GM23338 (cell line): Measurements from ENCODE around the gene PSMD11. TPM values are rescaled to one million over a fixed set of nuclear protein-coding genes. Genes with fewer than 3 reads are reported as not detected.

Experiments used
- ATAC-seq: fragments of 200-7000 bp; cut with Tn5 transposase; 3 replicates; pipeline ENCODE4 v1.9.1; 2020
- DNase-seq: peaks from one replicate; pipeline ENCODE4 v3.0.0-alpha.2; 2015; ENCODE audit warnings: low spot score
- H2AFZ ChIP-seq: fragments of 200-600 bp; sonication (generic); 2 replicates; pipeline ENCODE4 v1.8.0; 2016; ENCODE audit warnings: antibody characterized with exemption, mild to moderate bottlenecking, moderate library complexity
- H3F3A ChIP-seq: fragments of 200-600 bp; sonication (generic); replicated peaks from 2 replicates; pipeline ENCODE4 v1.8.0; 2017; ENCODE audit warnings: antibody characterized with exemption, mixed run types, low read depth
- H3K27ac ChIP-seq: fragments of 200-600 bp; sonication (generic); 2 replicates; pipeline ENCODE4 v1.6.1; 2016; ENCODE audit warnings: low read depth
- H3K27me3 ChIP-seq: fragments of 200-600 bp; sonication (generic); 2 replicates; pipeline ENCODE4 v1.8.0; 2016; ENCODE audit warnings: mild to moderate bottlenecking, mixed run types, moderate library complexity; ENCODE audit not compliant: insufficient read depth
- H3K36me3 ChIP-seq: fragments of 200-600 bp; sonication (generic); 2 replicates; pipeline ENCODE4 v1.8.0; 2016; ENCODE audit warnings: mild to moderate bottlenecking; ENCODE audit not compliant: insufficient read depth
- H3K4me1 ChIP-seq: fragments of 200-600 bp; sonication (generic); 2 replicates; pipeline ENCODE4 v1.8.0; 2016; ENCODE audit warnings: mild to moderate bottlenecking, moderate library complexity; ENCODE audit not compliant: insufficient read depth
- H3K4me2 ChIP-seq: fragments of 200-600 bp; sonication (generic); 2 replicates; pipeline ENCODE4 v1.7.1; 2017; ENCODE audit warnings: mixed run types
- H3K4me3 ChIP-seq: fragments of 200-600 bp; sonication (generic); 2 replicates; pipeline ENCODE4 v1.6.1; 2016; ENCODE audit warnings: mixed run types
- H3K79me2 ChIP-seq: fragments of 200-600 bp; sonication (generic); replicated peaks from 2 replicates; pipeline ENCODE4 v1.8.0; 2017; ENCODE audit warnings: mild to moderate bottlenecking; ENCODE audit not compliant: insufficient read depth
- H3K9me2 ChIP-seq: fragments of 200-600 bp; sonication (generic); 2 replicates; pipeline ENCODE4 v1.8.0; 2017; ENCODE audit not compliant: insufficient read depth
- H4K20me1 ChIP-seq: fragments of 200-600 bp; sonication (generic); replicated peaks from 2 replicates; pipeline ENCODE4 v1.8.0; 2017; ENCODE audit warnings: mild to moderate bottlenecking; ENCODE audit not compliant: insufficient read depth
- H3K27ac Mint-ChIP-seq: 2 replicates; pipeline ENCODE4 v1.8.0; 2020; ENCODE audit warnings: inconsistent platforms, mild to moderate bottlenecking, moderate library complexity, mixed read lengths
- H3K27me3 Mint-ChIP-seq: 3 replicates; pipeline ENCODE4 v1.8.0; 2022; ENCODE audit warnings: low read depth, mild to moderate bottlenecking, moderate library complexity, mixed read lengths, inconsistent platforms; ENCODE audit not compliant: insufficient read depth, poor library complexity
- H3K36me3 Mint-ChIP-seq: 3 replicates; pipeline ENCODE4 v1.8.0; 2021; ENCODE audit warnings: low read depth, mild to moderate bottlenecking, inconsistent platforms, moderate library complexity, mixed read lengths
- H3K4me1 Mint-ChIP-seq: 3 replicates; pipeline ENCODE4 v1.8.0; 2020; ENCODE audit warnings: mild to moderate bottlenecking, inconsistent platforms, mixed read lengths
- H3K4me3 Mint-ChIP-seq: 3 replicates; pipeline ENCODE4 v1.8.0; 2021; ENCODE audit warnings: moderate library complexity, mild to moderate bottlenecking, inconsistent platforms, mixed read lengths
- H3K9me3 Mint-ChIP-seq: 3 replicates; pipeline ENCODE4 v1.8.0; 2020; ENCODE audit warnings: moderate library complexity, mild to moderate bottlenecking, inconsistent platforms, mixed read lengths
- EZH2phosphoT487 ChIP-seq: fragments of 200-600 bp; sonication (generic); IDR thresholded peaks from one replicate; pipeline ENCODE4 v1.8.1; 2018; ENCODE audit warnings: antibody characterized with exemption; ENCODE audit not compliant: unreplicated experiment
- JUNB ChIP-seq: IDR thresholded peaks from one replicate; pipeline ENCODE4 v1.6.1; 2016; ENCODE audit warnings: antibody characterized with exemption; ENCODE audit not compliant: unreplicated experiment
- POLR2AphosphoS5 ChIP-seq: IDR thresholded peaks from 2 replicates; pipeline ENCODE4 v1.6.1; 2016; ENCODE audit warnings: antibody characterized with exemption, low read depth
- STAT1 ChIP-seq: IDR thresholded peaks from one replicate; pipeline ENCODE4 v1.6.1; 2016; ENCODE audit warnings: antibody characterized with exemption; ENCODE audit not compliant: unreplicated experiment
- ZNF331 ChIP-seq: fragments of 250-450 bp; sonication (Bioruptor Pico); IDR thresholded peaks from 2 replicates; pipeline ENCODE4 v1.5.0; 2020; ENCODE audit warnings: low read depth, mild to moderate bottlenecking, moderate library complexity
- polyA plus RNA-seq: library from polyadenylated mRNA; unstranded; fragments of >200 nt; fragmentation: Nextera tagmentation; extraction: Ambion mirVana; gene quantifications from 2 replicates; pipeline ENCODE4 v1.2.1, GENCODE V29; 2016
- total RNA-seq: library from RNA; depleted of rRNA; stranded (reverse); fragments of >200 nt; shearing (Covaris generic); gene quantifications from 2 replicates; pipeline ENCODE4 v1.2.3, GENCODE V29; 2014
- TF ChIP-seq, protein P1 (sequence below): IDR thresholded peaks from one replicate; pipeline ENCODE4 v1.6.1; 2018; ENCODE audit warnings: antibody characterized with exemption; ENCODE audit not compliant: unreplicated experiment
- TF ChIP-seq, protein P2 (sequence below): fragments of 250-450 bp; sonication (Bioruptor Pico); IDR thresholded peaks from 2 replicates; pipeline ENCODE4 v1.5.0; 2020; ENCODE audit warnings: mild to moderate bottlenecking, moderate library complexity
- TF ChIP-seq, protein P3 (sequence below): IDR thresholded peaks from 2 replicates; pipeline ENCODE4 v1.6.1; 2016; ENCODE audit warnings: antibody characterized with exemption

PSMD11 gene
- total and polyA plus RNA-seq, 2 experiments from 2014 or later = 180 to 360 TPM

DNA sequence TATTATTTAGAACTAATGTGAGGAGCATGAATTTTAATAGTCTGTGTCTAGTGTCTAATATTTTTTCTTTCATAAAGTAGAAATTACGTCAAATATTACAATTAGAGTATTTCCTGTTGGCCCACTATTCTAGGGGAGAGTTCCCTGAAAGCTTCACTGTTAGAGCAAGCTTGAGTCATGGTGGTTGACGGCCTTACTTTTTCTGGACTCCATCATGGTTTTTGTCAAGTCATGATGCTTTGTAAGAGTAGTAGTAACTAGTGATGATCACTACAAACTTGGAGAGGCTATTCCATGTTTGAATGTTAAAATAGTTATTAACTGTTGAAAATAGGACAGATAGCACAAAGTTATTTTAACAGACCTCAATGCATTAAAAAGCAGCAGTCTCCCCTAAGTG is 1.7 kb downstream of the PSMD11 start:
- H3K27ac ChIP-seq = no peak overlapping the region; the same call in 1 of the 2 replicates
- no peak for ATAC-seq

More for the DNA sequence above, 1.7 kb downstream of the PSMD11 start:
- H3K27me3 ChIP-seq = peaks cover 8% of the 10 kb centered on the region
- peaks cover 38% of the 10 kb centered on the region for H3K36me3 ChIP-seq
- peaks cover 16% of the 10 kb centered on the region for H3K4me1 Mint-ChIP-seq
- no peak for DNase-seq
- H3K36me3 Mint-ChIP-seq = peaks cover 52% of the 10 kb centered on the region
- H3F3A ChIP-seq = no peaks in the 10 kb centered on the region
- H3K79me2 ChIP-seq = peaks cover 66% of the 10 kb centered on the region
- H3K27me3 Mint-ChIP-seq = peaks cover 14% of the 10 kb centered on the region
- peaks cover 12% of the 10 kb centered on the region for H3K4me1 ChIP-seq
- peaks cover 9% of the 10 kb centered on the region for H3K9me3 Mint-ChIP-seq
- TF ChIP-seq, protein P1, sequence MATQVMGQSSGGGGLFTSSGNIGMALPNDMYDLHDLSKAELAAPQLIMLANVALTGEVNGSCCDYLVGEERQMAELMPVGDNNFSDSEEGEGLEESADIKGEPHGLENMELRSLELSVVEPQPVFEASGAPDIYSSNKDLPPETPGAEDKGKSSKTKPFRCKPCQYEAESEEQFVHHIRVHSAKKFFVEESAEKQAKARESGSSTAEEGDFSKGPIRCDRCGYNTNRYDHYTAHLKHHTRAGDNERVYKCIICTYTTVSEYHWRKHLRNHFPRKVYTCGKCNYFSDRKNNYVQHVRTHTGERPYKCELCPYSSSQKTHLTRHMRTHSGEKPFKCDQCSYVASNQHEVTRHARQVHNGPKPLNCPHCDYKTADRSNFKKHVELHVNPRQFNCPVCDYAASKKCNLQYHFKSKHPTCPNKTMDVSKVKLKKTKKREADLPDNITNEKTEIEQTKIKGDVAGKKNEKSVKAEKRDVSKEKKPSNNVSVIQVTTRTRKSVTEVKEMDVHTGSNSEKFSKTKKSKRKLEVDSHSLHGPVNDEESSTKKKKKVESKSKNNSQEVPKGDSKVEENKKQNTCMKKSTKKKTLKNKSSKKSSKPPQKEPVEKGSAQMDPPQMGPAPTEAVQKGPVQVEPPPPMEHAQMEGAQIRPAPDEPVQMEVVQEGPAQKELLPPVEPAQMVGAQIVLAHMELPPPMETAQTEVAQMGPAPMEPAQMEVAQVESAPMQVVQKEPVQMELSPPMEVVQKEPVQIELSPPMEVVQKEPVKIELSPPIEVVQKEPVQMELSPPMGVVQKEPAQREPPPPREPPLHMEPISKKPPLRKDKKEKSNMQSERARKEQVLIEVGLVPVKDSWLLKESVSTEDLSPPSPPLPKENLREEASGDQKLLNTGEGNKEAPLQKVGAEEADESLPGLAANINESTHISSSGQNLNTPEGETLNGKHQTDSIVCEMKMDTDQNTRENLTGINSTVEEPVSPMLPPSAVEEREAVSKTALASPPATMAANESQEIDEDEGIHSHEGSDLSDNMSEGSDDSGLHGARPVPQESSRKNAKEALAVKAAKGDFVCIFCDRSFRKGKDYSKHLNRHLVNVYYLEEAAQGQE = no peak
- TF ChIP-seq, protein P2, sequence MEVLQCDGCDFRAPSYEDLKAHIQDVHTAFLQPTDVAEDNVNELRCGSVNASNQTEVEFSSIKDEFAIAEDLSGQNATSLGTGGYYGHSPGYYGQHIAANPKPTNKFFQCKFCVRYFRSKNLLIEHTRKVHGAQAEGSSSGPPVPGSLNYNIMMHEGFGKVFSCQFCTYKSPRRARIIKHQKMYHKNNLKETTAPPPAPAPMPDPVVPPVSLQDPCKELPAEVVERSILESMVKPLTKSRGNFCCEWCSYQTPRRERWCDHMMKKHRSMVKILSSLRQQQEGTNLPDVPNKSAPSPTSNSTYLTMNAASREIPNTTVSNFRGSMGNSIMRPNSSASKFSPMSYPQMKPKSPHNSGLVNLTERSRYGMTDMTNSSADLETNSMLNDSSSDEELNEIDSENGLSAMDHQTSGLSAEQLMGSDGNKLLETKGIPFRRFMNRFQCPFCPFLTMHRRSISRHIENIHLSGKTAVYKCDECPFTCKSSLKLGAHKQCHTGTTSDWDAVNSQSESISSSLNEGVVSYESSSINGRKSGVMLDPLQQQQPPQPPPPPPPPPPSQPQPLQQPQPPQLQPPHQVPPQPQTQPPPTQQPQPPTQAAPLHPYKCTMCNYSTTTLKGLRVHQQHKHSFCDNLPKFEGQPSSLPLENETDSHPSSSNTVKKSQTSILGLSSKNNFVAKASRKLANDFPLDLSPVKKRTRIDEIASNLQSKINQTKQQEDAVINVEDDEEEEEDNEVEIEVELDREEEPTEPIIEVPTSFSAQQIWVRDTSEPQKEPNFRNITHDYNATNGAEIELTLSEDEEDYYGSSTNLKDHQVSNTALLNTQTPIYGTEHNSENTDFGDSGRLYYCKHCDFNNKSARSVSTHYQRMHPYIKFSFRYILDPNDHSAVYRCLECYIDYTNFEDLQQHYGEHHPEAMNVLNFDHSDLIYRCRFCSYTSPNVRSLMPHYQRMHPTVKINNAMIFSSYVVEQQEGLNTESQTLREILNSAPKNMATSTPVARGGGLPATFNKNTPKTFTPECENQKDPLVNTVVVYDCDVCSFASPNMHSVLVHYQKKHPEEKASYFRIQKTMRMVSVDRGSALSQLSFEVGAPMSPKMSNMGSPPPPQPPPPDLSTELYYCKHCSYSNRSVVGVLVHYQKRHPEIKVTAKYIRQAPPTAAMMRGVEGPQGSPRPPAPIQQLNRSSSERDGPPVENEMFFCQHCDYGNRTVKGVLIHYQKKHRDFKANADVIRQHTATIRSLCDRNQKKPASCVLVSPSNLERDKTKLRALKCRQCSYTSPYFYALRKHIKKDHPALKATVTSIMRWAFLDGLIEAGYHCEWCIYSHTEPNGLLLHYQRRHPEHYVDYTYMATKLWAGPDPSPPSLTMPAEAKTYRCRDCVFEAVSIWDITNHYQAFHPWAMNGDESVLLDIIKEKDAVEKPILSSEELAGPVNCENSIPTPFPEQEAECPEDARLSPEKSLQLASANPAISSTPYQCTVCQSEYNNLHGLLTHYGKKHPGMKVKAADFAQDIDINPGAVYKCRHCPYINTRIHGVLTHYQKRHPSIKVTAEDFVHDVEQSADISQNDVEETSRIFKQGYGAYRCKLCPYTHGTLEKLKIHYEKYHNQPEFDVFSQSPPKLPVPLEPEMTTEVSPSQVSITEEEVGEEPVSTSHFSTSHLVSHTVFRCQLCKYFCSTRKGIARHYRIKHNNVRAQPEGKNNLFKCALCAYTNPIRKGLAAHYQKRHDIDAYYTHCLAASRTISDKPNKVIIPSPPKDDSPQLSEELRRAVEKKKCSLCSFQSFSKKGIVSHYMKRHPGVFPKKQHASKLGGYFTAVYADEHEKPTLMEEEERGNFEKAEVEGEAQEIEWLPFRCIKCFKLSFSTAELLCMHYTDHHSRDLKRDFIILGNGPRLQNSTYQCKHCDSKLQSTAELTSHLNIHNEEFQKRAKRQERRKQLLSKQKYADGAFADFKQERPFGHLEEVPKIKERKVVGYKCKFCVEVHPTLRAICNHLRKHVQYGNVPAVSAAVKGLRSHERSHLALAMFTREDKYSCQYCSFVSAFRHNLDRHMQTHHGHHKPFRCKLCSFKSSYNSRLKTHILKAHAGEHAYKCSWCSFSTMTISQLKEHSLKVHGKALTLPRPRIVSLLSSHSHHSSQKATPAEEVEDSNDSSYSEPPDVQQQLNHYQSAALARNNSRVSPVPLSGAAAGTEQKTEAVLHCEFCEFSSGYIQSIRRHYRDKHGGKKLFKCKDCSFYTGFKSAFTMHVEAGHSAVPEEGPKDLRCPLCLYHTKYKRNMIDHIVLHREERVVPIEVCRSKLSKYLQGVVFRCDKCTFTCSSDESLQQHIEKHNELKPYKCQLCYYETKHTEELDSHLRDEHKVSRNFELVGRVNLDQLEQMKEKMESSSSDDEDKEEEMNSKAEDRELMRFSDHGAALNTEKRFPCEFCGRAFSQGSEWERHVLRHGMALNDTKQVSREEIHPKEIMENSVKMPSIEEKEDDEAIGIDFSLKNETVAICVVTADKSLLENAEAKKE (CRISPR knock-in tag) = no peak
- TF ChIP-seq, protein P3, sequence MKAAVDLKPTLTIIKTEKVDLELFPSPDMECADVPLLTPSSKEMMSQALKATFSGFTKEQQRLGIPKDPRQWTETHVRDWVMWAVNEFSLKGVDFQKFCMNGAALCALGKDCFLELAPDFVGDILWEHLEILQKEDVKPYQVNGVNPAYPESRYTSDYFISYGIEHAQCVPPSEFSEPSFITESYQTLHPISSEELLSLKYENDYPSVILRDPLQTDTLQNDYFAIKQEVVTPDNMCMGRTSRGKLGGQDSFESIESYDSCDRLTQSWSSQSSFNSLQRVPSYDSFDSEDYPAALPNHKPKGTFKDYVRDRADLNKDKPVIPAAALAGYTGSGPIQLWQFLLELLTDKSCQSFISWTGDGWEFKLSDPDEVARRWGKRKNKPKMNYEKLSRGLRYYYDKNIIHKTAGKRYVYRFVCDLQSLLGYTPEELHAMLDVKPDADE = no peak
- TF ChIP-seq POLR2AphosphoS5 = no peak
- no peak for TF ChIP-seq EZH2phosphoT487
- TF ChIP-seq JUNB = no peak
- TF ChIP-seq STAT1 = no peak
- no peak for TF ChIP-seq ZNF331
- H2AFZ ChIP-seq = no peak overlapping the region
- peak overlapping the region; percentile 100 for H3K4me2 ChIP-seq
- H3K9me2 ChIP-seq = no peaks in the 10 kb centered on the region
- H3K27ac Mint-ChIP-seq = peak overlapping the region; percentile 16; the same call in 1 of the 2 replicates
- H4K20me1 ChIP-seq = peaks cover 38% of the 10 kb centered on the region
- peak overlapping the region; percentile 91 for H3K4me3 Mint-ChIP-seq
- H3K4me3 ChIP-seq = peak overlapping the region; percentile 100
